ENCODE results near the gene CASP14. TPM values are rescaled to one million over a fixed set of nuclear protein-coding genes. Genes with fewer than 3 reads are reported as not detected.

Gene CASP14
- total RNA-seq, 1 experiment from 2014 or later, result not detected

GRCh38 chr19:15045506-15045905 lies 3.8 kb upstream of the CASP14 start (continued):
- TF ChIP-seq EZH2phosphoT487 (IDR thresholded peaks at IDR 0.05; ENCODE audit: borderline replicate concordance) (no peak), SRF (IDR thresholded peaks at IDR 0.05; ENCODE audit: low read depth) (no peak), JUND (IDR thresholded peaks at IDR 0.05) (no peak)
- TF ChIP-seq, protein P1, sequence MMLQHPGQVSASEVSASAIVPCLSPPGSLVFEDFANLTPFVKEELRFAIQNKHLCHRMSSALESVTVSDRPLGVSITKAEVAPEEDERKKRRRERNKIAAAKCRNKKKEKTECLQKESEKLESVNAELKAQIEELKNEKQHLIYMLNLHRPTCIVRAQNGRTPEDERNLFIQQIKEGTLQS (IDR thresholded peaks at IDR 0.05), result no peak

DNA sequence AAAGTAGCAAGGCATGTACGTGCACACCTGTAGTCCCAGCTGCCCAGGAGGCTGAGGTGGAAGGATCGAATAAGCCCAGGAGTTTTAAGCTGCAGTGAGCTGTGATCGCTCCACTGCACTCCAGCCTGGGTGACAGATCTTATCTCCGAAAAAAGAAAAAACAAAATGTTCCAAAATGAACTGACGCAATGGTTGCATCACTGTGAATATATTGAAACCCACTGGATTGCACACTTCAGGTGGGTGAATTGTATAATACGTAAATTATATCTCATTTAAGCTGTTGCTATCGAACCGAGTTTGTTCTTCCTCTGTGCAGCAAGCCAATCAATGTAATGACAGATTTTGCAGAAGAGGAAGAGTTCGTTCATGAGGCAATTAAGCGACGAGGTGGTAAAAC lies 1.6 kb upstream of the CASP14 start:
- ChIA-PET POLR2A (no interaction called here), RAD21 (ENCODE audit: low non-redundant PET in 1 of 2, low total read pairs in 2 of 2, uncharacterized antibody in 2 of 2, unreplicated experiment in 2 of 2) (no interaction called here), CTCF (no interaction called here)
- no peak for TF ChIP-seq ZFX (IDR thresholded peaks at IDR 0.05)
- TF ChIP-seq ZNF274 (IDR thresholded peaks at IDR 0.05; ENCODE audit: low read depth, low read length), result no peak
- TF ChIP-seq YY1 (IDR thresholded peaks at IDR 0.05; ENCODE audit: extremely low read depth, insufficient replicate concordance, low read depth, low read length), result no peak
- no peak for TF ChIP-seq EZH2 (IDR thresholded peaks at IDR 0.05)
- no peak for TF ChIP-seq MAX (IDR thresholded peaks at IDR 0.05)
- no peak for TF ChIP-seq SIN3A (IDR thresholded peaks at IDR 0.05; ENCODE audit: low read depth)
- TF ChIP-seq FOSL1 (IDR thresholded peaks at IDR 0.05; ENCODE audit: low read depth), result no peak
- no peak for TF ChIP-seq EGR1 (IDR thresholded peaks at IDR 0.05; ENCODE audit: low read depth)
- TF ChIP-seq POLR2AphosphoS5 (IDR thresholded peaks at IDR 0.05; ENCODE audit: low read depth, low read length), result no peak
- DNase-seq (ENCODE audit: low read depth, low spot score) (no peak), ATAC-seq (no peak)
- Histone ChIP-seq H2AFZ (ENCODE audit: low read depth, low read length, poor library complexity, severe bottlenecking) (no peak overlapping the region), H3K27ac (ENCODE audit: low read depth, low read length) (no peak overlapping the region), H3K9me3 (ENCODE audit: control insufficient read depth in 1 of 2, insufficient read depth in 1 of 2, low read depth in 1 of 2, low read length in 2 of 2) (no peaks in the 10 kb centered on the region), H3K79me2 (ENCODE audit: insufficient read depth, low read length) (no peaks in the 10 kb centered on the region), H3K36me3 (ENCODE audit: control insufficient read depth in 1 of 2, insufficient read depth in 2 of 2, low read length in 2 of 2) (no peaks in the 10 kb centered on the region), H4K20me1 (ENCODE audit: insufficient read depth) (no peaks in the 10 kb centered on the region), H3K9ac (ENCODE audit: low read length) (no peak overlapping the region), H3K4me1 (ENCODE audit: control insufficient read depth in 1 of 2, insufficient read depth in 2 of 2, low read length in 2 of 2) (no peaks in the 10 kb centered on the region), H3K4me3 (replicated peaks in 1 of 2; ENCODE audit: low read depth in 1 of 2, low read length in 2 of 2) (no peak overlapping the region), H3K9me2 (ENCODE audit: insufficient read depth) (no peaks in the 10 kb centered on the region), H3K4me2 (ENCODE audit: low read length) (no peak overlapping the region), H3K27me3 (ENCODE audit: insufficient read depth, low read length) (peaks cover 59% of the 10 kb centered on the region)
- no TSS peak for BruUV-seq (replicated peaks)
- intact Hi-C loops (cut with micrococcal nuclease), result no loop called here
